GM23248 (cell line): ENCODE data around the gene FSTL4.

Experiments used
- EZH2 ChIP-seq: fragments of 200-600 bp; sonication (generic); IDR thresholded peaks from 2 replicates; pipeline ENCODE4 v1.6.1; 2018; ENCODE audit warnings: antibody characterized with exemption, mild to moderate bottlenecking; ENCODE audit not compliant: insufficient read depth, poor library complexity, severe bottlenecking
- EZH2phosphoT487 ChIP-seq: fragments of 200-600 bp; sonication (generic); IDR thresholded peaks from 2 replicates; pipeline ENCODE4 v1.6.1; 2018; ENCODE audit warnings: antibody characterized with exemption, moderate library complexity, mild to moderate bottlenecking, low read depth; ENCODE audit not compliant: insufficient read depth

DNA sequence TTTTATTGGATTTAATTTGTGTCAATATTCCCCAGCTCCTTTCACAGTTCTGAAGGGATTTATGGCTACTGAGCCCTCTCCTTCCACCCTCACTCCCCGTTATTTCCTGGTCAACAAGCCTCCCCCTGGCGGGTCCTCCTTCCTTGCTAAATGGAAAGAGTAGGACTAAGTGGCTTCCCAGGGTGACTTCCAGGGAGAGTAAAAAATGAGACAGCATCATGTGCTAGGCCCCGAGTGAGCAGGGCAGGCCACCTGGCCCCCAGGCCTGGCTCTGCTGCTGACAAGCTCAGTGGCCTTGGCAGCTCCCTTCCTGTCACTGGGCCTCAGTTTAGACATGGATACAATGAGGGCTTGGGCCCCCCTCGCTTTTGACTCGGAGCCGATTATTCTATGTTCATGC lies 359.3 kb downstream of the FSTL4 start:
- TF ChIP-seq EZH2phosphoT487 (no peak), EZH2 (no peak)
